T-helper 2 cell treated with Interferon-gamma antibody and Interleukin-4, amounts not matched to agents 100 ng/mL and 5 ng/mL, for 36 hours (primary cell): ENCODE data around the gene FAM174B. TPM values are rescaled to one million over a fixed set of nuclear protein-coding genes. Genes with fewer than 3 reads are reported as not detected.
"Not testable (repeated sequence)": the region's sequence is repeated elsewhere in the genome, so short reads cannot be mapped to it uniquely, and the experiment has no call there.

ENCODE experiments used
- intact Hi-C: fragments of 100-400 bp; cut with micrococcal nuclease; formaldehyde crosslinking; loops from one replicate; pipeline ENCODE4 v1.15.1; 2023
- total RNA-seq: library from RNA; stranded (reverse); gene quantifications from 2 replicates; pipeline ENCODE4 v1.2.3, GENCODE V29; 2022

FAM174B gene
- total RNA-seq, 1 donor from 2014 or later = 2.7 TPM

- intact Hi-C loops = no loop called here
Measured at GRCh38 chr15:92619145-92620101, 36.2 kb downstream of the FAM174B start.

- intact Hi-C loops = no loop called here
Measured at GRCh38 chr15:92617549-92618520, 37.7 kb downstream of the FAM174B start.

- intact Hi-C loops = no loop called here
Measured at GRCh38 chr15:92616621-92617548, 38.7 kb downstream of the FAM174B start.

- intact Hi-C loops = no loop called here
Measured at GRCh38 chr15:92614791-92615785, 40.5 kb downstream of the FAM174B start.

- intact Hi-C loops = no loop called here
Measured at GRCh38 chr15:92614301-92614700, 41.3 kb downstream of the FAM174B start.

- intact Hi-C loops = no loop called here
Measured at GRCh38 chr15:92613841-92614240, 41.7 kb downstream of the FAM174B start.

GRCh38 chr15:92612891-92613290, 42.7 kb downstream of the FAM174B start:
- intact Hi-C loops = no loop called here

GRCh38 chr15:92611995-92612745, 43.4 kb downstream of the FAM174B start:
- intact Hi-C loops = no loop called here

GRCh38 chr15:92611150-92611549, 44.4 kb downstream of the FAM174B start:
- intact Hi-C loops = no loop called here

GRCh38 chr15:92610101-92610520, 45.5 kb downstream of the FAM174B start:
- intact Hi-C loops = no loop called here

- intact Hi-C loops = no loop called here
Measured at GRCh38 chr15:92608866-92609700, 46.5 kb downstream of the FAM174B start.

- intact Hi-C loops = not testable (repeated sequence)
Measured at GRCh38 chr15:92606836-92607150, 48.8 kb downstream of the FAM174B start.

GRCh38 chr15:92606126-92606835, 49.3 kb downstream of the FAM174B start:
- intact Hi-C loops = no loop called here

GRCh38 chr15:92605225-92605944, 50.2 kb downstream of the FAM174B start:
- intact Hi-C loops = no loop called here

- intact Hi-C loops = no loop called here
Measured at GRCh38 chr15:92603743-92604470, 51.7 kb downstream of the FAM174B start.

- intact Hi-C loops = no loop called here
Measured at GRCh38 chr15:92603278-92603677, 52.3 kb downstream of the FAM174B start.
